Stomach (tissue), 9 donors: Measurements from ENCODE around the gene C9orf50. TPM values are rescaled to one million over a fixed set of nuclear protein-coding genes. Genes with fewer than 3 reads are reported as not detected.
A peak's percentile ranks its signal among the peaks of the same experiment; 100 is the strongest.

Source experiments
- DNase-seq, 2 donors: peaks; one replicate each; pipeline versions ENCODE4 v3.0.0 to v3.0.0-alpha.2; 2013 to 2019
- H3K27ac ChIP-seq, 5 donors: fragments of 200-600 bp in 4 of 5; sonication (generic) in 4 of 5; one replicate each; pipeline ENCODE4 v1.5.1; 2013 to 2019; ENCODE audit warnings: mild to moderate bottlenecking in 1 of 5, moderate library complexity in 1 of 5
- H3K27me3 ChIP-seq, 3 donors: fragments of 200-600 bp; sonication (generic); one replicate each; pipeline ENCODE4 v1.5.1; 2017 to 2019; ENCODE audit warnings: mixed run types in 1 of 3
- H3K36me3 ChIP-seq, 4 donors: fragments of 200-600 bp; sonication (generic); 1 replicate in 3 of 4; 2 replicates in 1 of 4; pipeline ENCODE4 v1.5.1; 2016 to 2019
- H3K4me1 ChIP-seq, 4 donors: fragments of 200-600 bp; sonication (generic); one replicate each; pipeline ENCODE4 v1.5.1; 2016 to 2019
- H3K4me3 ChIP-seq, 4 donors: fragments of 200-600 bp; sonication (generic) in 3 of 4; one replicate each; pipeline ENCODE4 v1.5.1; 2016 to 2019; ENCODE audit warnings: mild to moderate bottlenecking in 1 of 4
- H3K9me3 ChIP-seq, 4 donors: fragments of 200-600 bp; sonication (generic); one replicate each; pipeline ENCODE4 v1.5.1; 2016 to 2019
- CTCF ChIP-seq, 7 experiments: fragments of 450-650 bp in 4 of 7; fragments of 200-600 bp in 3 of 7; sonication (generic) in 3 of 7; IDR thresholded peaks; one replicate each; pipeline ENCODE4 v1.5.1; 2016 to 2019; ENCODE audit warnings: antibody characterized with exemption in 7 of 7, control low read depth in 2 of 7, mild to moderate bottlenecking in 1 of 7
- EP300 ChIP-seq: sonication (generic); formaldehyde crosslinking; IDR thresholded peaks from one replicate; pipeline ENCODE4 v1.6.1; 2017; ENCODE audit warnings: antibody characterized with exemption
- POLR2A ChIP-seq, 4 donors: fragments of 450-650 bp; IDR thresholded peaks; one replicate each; pipeline ENCODE4 v1.6.1; 2016; ENCODE audit warnings: antibody characterized with exemption in 4 of 4, control low read depth in 2 of 4, mild to moderate bottlenecking in 1 of 4, moderate library complexity in 1 of 4
- POLR2AphosphoS5 ChIP-seq, 3 donors: sonication (generic); formaldehyde crosslinking; IDR thresholded peaks; one replicate each; pipeline ENCODE4 v1.6.1; 2016; ENCODE audit warnings: antibody characterized with exemption in 3 of 3
- WGBS, 5 donors: extraction: QIAGEN DNeasy Blood & Tissue Kit in 3 of 5; methylation state at CpG; one replicate each; pipeline versions ENCODE4 v1.1.5 to v1.1.7; 2013 to 2018; 5-methylcytosine and 5-hydroxymethylcytosine counted together
- intact Hi-C: fragments of 100-400 bp; cut with DNase I; formaldehyde crosslinking; loops from one replicate; pipeline ENCODE4 v1.15.1; 2023; ENCODE audit warnings: low total_unique reads
- polyA plus RNA-seq, 3 donors: library from polyadenylated mRNA; stranded (reverse); fragments of 200-250 nt; gene quantifications; one replicate each; pipeline ENCODE4 v1.2.3, GENCODE V29; 2013
- total RNA-seq, 5 donors: library from RNA; depleted of rRNA; stranded (reverse); fragments of >200 nt; gene quantifications; one replicate each; pipeline versions ENCODE4 v1.1.0 to v1.2.3, GENCODE V29; 2014 to 2016
- donor health status: healthy with polysubstance abuse.
- donor health status: Bipolar disorder and iron deficiency.
- donor health status: healthy.

Gene C9orf50
- total and polyA plus RNA-seq, 8 donors = 0.13 TPM; not detected in 7

- no peaks in the 10 kb centered on the region for H3K27me3 ChIP-seq
- WGBS, 5 donors = 79 to 90% (median 85%) methylated on average over 8 of the region's 8 CpGs
- peaks cover 18 to 27% (median 23%) of the 10 kb centered on the region in 4 donors for H3K36me3 ChIP-seq
- H3K4me3 ChIP-seq = no peak overlapping the region
- DNase-seq = no peak
- H3K4me1 ChIP-seq = peaks cover 55 to 84% (median 68%) of the 10 kb centered on the region in 4 donors
- intact Hi-C loops = no loop called here
- TF ChIP-seq CTCF (IDR thresholded peaks at IDR 0.05) (no peak), POLR2A (IDR thresholded peaks at IDR 0.05) (no peak), POLR2AphosphoS5 (IDR thresholded peaks at IDR 0.05) (no peak), EP300 (no peak)
- peak overlapping the region in 1 of 5 donors; percentile 94 for H3K27ac ChIP-seq
- H3K9me3 ChIP-seq = no peaks in the 10 kb centered on the region
Measured at GRCh38 chr9:129629251-129629820, 8.4 kb upstream of the C9orf50 start.

- TF ChIP-seq POLR2AphosphoS5 (IDR thresholded peaks at IDR 0.05) (no peak), CTCF (IDR thresholded peaks at IDR 0.05) (no peak), POLR2A (IDR thresholded peaks at IDR 0.05) (no peak), EP300 (no peak)
- intact Hi-C loops = no loop called here
- Histone ChIP-seq H3K36me3 (peaks cover 12 to 21% (median 17%) of the 10 kb centered on the region in 4 donors), H3K27me3 (no peaks in the 10 kb centered on the region), H3K4me1 (peaks cover 55 to 89% (median 69%) of the 10 kb centered on the region in 4 donors), H3K4me3 (no peak overlapping the region), H3K27ac (peak overlapping the region in 1 of 5 donors; percentile 94), H3K9me3 (no peaks in the 10 kb centered on the region)
- 51 to 73% (median 65%) methylated on average over 6 of the region's 6 CpGs for WGBS, 5 donors
- DNase-seq = no peak
Measured at GRCh38 chr9:129628709-129629108, 7.8 kb upstream of the C9orf50 start.

GRCh38 chr9:129627556-129628440 lies 6.9 kb upstream of the C9orf50 start:
- WGBS, 5 donors = 36 to 50% (median 42%) methylated on average over 12 of the region's 12 CpGs
- peaks cover 55 to 85% (median 67%) of the 10 kb centered on the region in 4 donors for H3K4me1 ChIP-seq
- no peaks in the 10 kb centered on the region for H3K27me3 ChIP-seq
- DNase-seq = no peak
- H3K36me3 ChIP-seq = peaks cover 3 to 12% (median 8%) of the 10 kb centered on the region in 4 donors
- intact Hi-C loops = no loop called here
- H3K9me3 ChIP-seq = no peaks in the 10 kb centered on the region
- H3K4me3 ChIP-seq = peak overlapping the region; percentile 81 to 90 (median 88)
- peak overlapping the region in 4 of 5 donors; percentile 94 to 97 (median 96) for H3K27ac ChIP-seq
- TF ChIP-seq EP300 (no peak), POLR2AphosphoS5 (IDR thresholded peaks at IDR 0.05) (no peak), CTCF (IDR thresholded peaks at IDR 0.05) (no peak), POLR2A (IDR thresholded peaks at IDR 0.05) (no peak)

- Histone ChIP-seq H3K9me3 (no peaks in the 10 kb centered on the region), H3K27me3 (no peaks in the 10 kb centered on the region), H3K36me3 (peaks cover 0 to 4% (median under 1%) of the 10 kb centered on the region in 4 donors), H3K4me1 (peaks cover 51 to 74% (median 61%) of the 10 kb centered on the region in 4 donors), H3K27ac (peak overlapping the region; percentile 94 to 98 (median 96)), H3K4me3 (peak overlapping the region; percentile 81 to 90 (median 88))
- intact Hi-C loops = no loop called here
- 1 to 3% (median 1%) methylated on average over 17 to 20 of the region's 20 CpGs for WGBS, 5 donors
- no peak for TF ChIP-seq EP300
- no peak for TF ChIP-seq POLR2AphosphoS5 (IDR thresholded peaks at IDR 0.05)
- TF ChIP-seq POLR2A (IDR thresholded peaks at IDR 0.05) = no peak
- TF ChIP-seq CTCF (IDR thresholded peaks at IDR 0.05) = no peak
- DNase-seq = peak in 1 of 2 donors; percentile 58
Measured at GRCh38 chr9:129626625-129627284, 5.9 kb upstream of the C9orf50 start.
